ENCODE measurements around the gene PEX26. TPM values are rescaled to one million over a fixed set of nuclear protein-coding genes. Genes with fewer than 3 reads are reported as not detected.
"Not testable (repeated sequence)": the region's sequence is repeated elsewhere in the genome, so short reads cannot be mapped to it uniquely, and the experiment has no call there.

PEX26 gene
- total RNA-seq, 2 experiments from 2014 or later = 35.5 to 35.9 TPM

- no peak overlapping the region for H3K4me3 Mint-ChIP-seq
- CTCF ChIA-PET = no interaction called here
- no peak overlapping the region for H3K27ac Mint-ChIP-seq
- H3K27me3 Mint-ChIP-seq = peaks cover 11% of the 10 kb centered on the region
- no peak for DNase-seq
- H3K4me1 Mint-ChIP-seq = no peaks in the 10 kb centered on the region
- POLR2A ChIA-PET = no interaction called here
- no peaks in the 10 kb centered on the region for H3K36me3 Mint-ChIP-seq (ENCODE audit: low read depth)
- no peaks in the 10 kb centered on the region for H3K9me3 Mint-ChIP-seq
These were observed 32.0 kb upstream of the PEX26 start for GRCh38 chr22:18045794-18046193.

GRCh38 chr22:18048041-18048440 lies 29.7 kb upstream of the PEX26 start:
- DNase-seq = no peak
- Mint-ChIP-seq H3K27ac (no peak overlapping the region), H3K36me3 (ENCODE audit: low read depth) (no peaks in the 10 kb centered on the region), H3K4me1 (no peaks in the 10 kb centered on the region), H3K4me3 (no peak overlapping the region), H3K27me3 (peaks cover 13% of the 10 kb centered on the region), H3K9me3 (no peaks in the 10 kb centered on the region)
- ChIA-PET POLR2A (no interaction called here), CTCF (no interaction called here)

GRCh38 chr22:18048441-18048898 lies 29.3 kb upstream of the PEX26 start:
- DNase-seq = no peak
- H3K4me3 Mint-ChIP-seq = no peak overlapping the region
- H3K4me1 Mint-ChIP-seq = no peaks in the 10 kb centered on the region
- H3K9me3 Mint-ChIP-seq = no peaks in the 10 kb centered on the region
- no peaks in the 10 kb centered on the region for H3K36me3 Mint-ChIP-seq (ENCODE audit: low read depth)
- POLR2A ChIA-PET = no interaction called here
- CTCF ChIA-PET = no interaction called here
- H3K27me3 Mint-ChIP-seq = peaks cover 13% of the 10 kb centered on the region
- H3K27ac Mint-ChIP-seq = no peak overlapping the region

GRCh38 chr22:18050065-18050464 lies 27.7 kb upstream of the PEX26 start:
- POLR2A ChIA-PET = no interaction called here
- H3K4me3 Mint-ChIP-seq = no peak overlapping the region
- peaks cover 13% of the 10 kb centered on the region for H3K27me3 Mint-ChIP-seq
- no peak overlapping the region for H3K27ac Mint-ChIP-seq
- H3K36me3 Mint-ChIP-seq (ENCODE audit: low read depth) = no peaks in the 10 kb centered on the region
- no peaks in the 10 kb centered on the region for H3K9me3 Mint-ChIP-seq
- CTCF ChIA-PET = no interaction called here
- no peak for DNase-seq
- no peaks in the 10 kb centered on the region for H3K4me1 Mint-ChIP-seq

- POLR2A ChIA-PET; H3K4me1 Mint-ChIP-seq; CTCF ChIA-PET; H3K36me3 Mint-ChIP-seq (ENCODE audit: low read depth); H3K9me3 Mint-ChIP-seq; H3K4me3 Mint-ChIP-seq; DNase-seq; H3K27ac Mint-ChIP-seq: not testable (repeated sequence)
- peaks cover 11% of the 10 kb centered on the region for H3K27me3 Mint-ChIP-seq
These were observed 26.7 kb upstream of the PEX26 start for GRCh38 chr22:18051113-18051512.

- H3K36me3 Mint-ChIP-seq (ENCODE audit: low read depth); CTCF ChIA-PET; H3K27me3 Mint-ChIP-seq; H3K9me3 Mint-ChIP-seq; DNase-seq; H3K4me3 Mint-ChIP-seq; POLR2A ChIA-PET; H3K27ac Mint-ChIP-seq: not testable (repeated sequence)
- H3K4me1 Mint-ChIP-seq = peaks cover 12% of the 10 kb centered on the region
These were observed 24.4 kb upstream of the PEX26 start for GRCh38 chr22:18053216-18053946.

GRCh38 chr22:18055619-18056160 lies 22.1 kb upstream of the PEX26 start:
- no peak overlapping the region for H3K4me3 Mint-ChIP-seq
- H3K4me1 Mint-ChIP-seq = peaks cover 12% of the 10 kb centered on the region
- DNase-seq = no peak
- POLR2A ChIA-PET = interaction anchor here (1.2 kb wide), 1 partner anchor 19 kb away, joined by 3 read pairs; no protein-coding TSS in a partner anchor
- H3K27me3 Mint-ChIP-seq = peaks cover 12% of the 10 kb centered on the region
- H3K9me3 Mint-ChIP-seq = no peaks in the 10 kb centered on the region
- no peak overlapping the region for H3K27ac Mint-ChIP-seq
- CTCF ChIA-PET = interaction anchor here (0.6 to 1.3 kb wide), 4 partner anchors 21 to 38 kb away, joined by 3 to 4 read pairs (median 3); partner anchors contain the start of gene PEX26
- H3K36me3 Mint-ChIP-seq (ENCODE audit: low read depth) = no peaks in the 10 kb centered on the region

GRCh38 chr22:18056161-18056666 lies 21.6 kb upstream of the PEX26 start:
- DNase-seq = no peak
- Mint-ChIP-seq H3K27ac (no peak overlapping the region), H3K36me3 (ENCODE audit: low read depth) (no peaks in the 10 kb centered on the region), H3K9me3 (no peaks in the 10 kb centered on the region), H3K4me3 (no peak overlapping the region), H3K4me1 (peaks cover 12% of the 10 kb centered on the region), H3K27me3 (peaks cover 14% of the 10 kb centered on the region)
- ChIA-PET CTCF (interaction anchor here (0.6 to 1.3 kb wide), 4 partner anchors 20 to 38 kb away, joined by 3 to 5 read pairs (median 4); partner anchors contain the start of gene PEX26), POLR2A (interaction anchor here (0.9 to 1.2 kb wide), 2 partner anchors 19 to 21 kb away, joined by 3 read pairs; partner anchors contain the start of gene PEX26)

- POLR2A ChIA-PET = interaction anchor here (0.9 kb wide), 1 partner anchor 21 kb away, joined by 3 read pairs; the partner anchor contains the start of gene PEX26
- CTCF ChIA-PET = interaction anchor here (0.8 to 1.3 kb wide), 3 partner anchors 20 to 22 kb away, joined by 3 to 5 read pairs (median 3); partner anchors contain the start of gene PEX26
- H3K4me1 Mint-ChIP-seq = peaks cover 12% of the 10 kb centered on the region
- H3K36me3 Mint-ChIP-seq (ENCODE audit: low read depth) = no peaks in the 10 kb centered on the region
- H3K4me3 Mint-ChIP-seq = no peak overlapping the region
- no peaks in the 10 kb centered on the region for H3K9me3 Mint-ChIP-seq
- no peak for DNase-seq
- no peak overlapping the region for H3K27ac Mint-ChIP-seq
- H3K27me3 Mint-ChIP-seq = peaks cover 16% of the 10 kb centered on the region
These were observed 20.8 kb upstream of the PEX26 start for GRCh38 chr22:18056807-18057474.

- H3K27ac Mint-ChIP-seq = no peak overlapping the region
- no peak overlapping the region for H3K4me3 Mint-ChIP-seq
- DNase-seq = no peak
- H3K36me3 Mint-ChIP-seq (ENCODE audit: low read depth) = no peaks in the 10 kb centered on the region
- CTCF ChIA-PET = no interaction called here
- peaks cover 15% of the 10 kb centered on the region for H3K27me3 Mint-ChIP-seq
- peaks cover 12% of the 10 kb centered on the region for H3K4me1 Mint-ChIP-seq
- no peaks in the 10 kb centered on the region for H3K9me3 Mint-ChIP-seq
- POLR2A ChIA-PET = interaction anchor here (1.3 kb wide), 1 partner anchor 18 kb away, joined by 3 read pairs; no protein-coding TSS in a partner anchor
These were observed 20.1 kb upstream of the PEX26 start for GRCh38 chr22:18057568-18058209.

- Mint-ChIP-seq H3K4me3 (no peak overlapping the region), H3K27me3 (peaks cover 15% of the 10 kb centered on the region), H3K27ac (no peak overlapping the region), H3K4me1 (peaks cover 12% of the 10 kb centered on the region), H3K36me3 (ENCODE audit: low read depth) (no peaks in the 10 kb centered on the region), H3K9me3 (no peaks in the 10 kb centered on the region)
- no peak for DNase-seq
- ChIA-PET CTCF (interaction anchor here (1.2 kb wide), 1 partner anchor 18 kb away, joined by 5 read pairs; no protein-coding TSS in a partner anchor), POLR2A (interaction anchor here (1.3 kb wide), 1 partner anchor 17 kb away, joined by 3 read pairs; no protein-coding TSS in a partner anchor)
These were observed 19.3 kb upstream of the PEX26 start for GRCh38 chr22:18058371-18059093.

- CTCF ChIA-PET = interaction anchor here (1.2 kb wide), 1 partner anchor 17 kb away, joined by 5 read pairs; no protein-coding TSS in a partner anchor
These were observed 18.7 kb upstream of the PEX26 start for GRCh38 chr22:18059094-18059417.

More at GRCh38 chr22:18059094-18059417, 18.7 kb upstream of the PEX26 start:
- H3K4me3 Mint-ChIP-seq = no peak overlapping the region
- no peaks in the 10 kb centered on the region for H3K36me3 Mint-ChIP-seq (ENCODE audit: low read depth)
- H3K27me3 Mint-ChIP-seq = peaks cover 15% of the 10 kb centered on the region
- no peaks in the 10 kb centered on the region for H3K9me3 Mint-ChIP-seq
- H3K27ac Mint-ChIP-seq = no peak overlapping the region
- peaks cover 12% of the 10 kb centered on the region for H3K4me1 Mint-ChIP-seq
- no peak for DNase-seq
- POLR2A ChIA-PET = interaction anchor here (1.3 kb wide), 1 partner anchor 17 kb away, joined by 3 read pairs; no protein-coding TSS in a partner anchor
